ENCODE data around the gene HPCAL1.

HPCAL1 gene

DNA sequence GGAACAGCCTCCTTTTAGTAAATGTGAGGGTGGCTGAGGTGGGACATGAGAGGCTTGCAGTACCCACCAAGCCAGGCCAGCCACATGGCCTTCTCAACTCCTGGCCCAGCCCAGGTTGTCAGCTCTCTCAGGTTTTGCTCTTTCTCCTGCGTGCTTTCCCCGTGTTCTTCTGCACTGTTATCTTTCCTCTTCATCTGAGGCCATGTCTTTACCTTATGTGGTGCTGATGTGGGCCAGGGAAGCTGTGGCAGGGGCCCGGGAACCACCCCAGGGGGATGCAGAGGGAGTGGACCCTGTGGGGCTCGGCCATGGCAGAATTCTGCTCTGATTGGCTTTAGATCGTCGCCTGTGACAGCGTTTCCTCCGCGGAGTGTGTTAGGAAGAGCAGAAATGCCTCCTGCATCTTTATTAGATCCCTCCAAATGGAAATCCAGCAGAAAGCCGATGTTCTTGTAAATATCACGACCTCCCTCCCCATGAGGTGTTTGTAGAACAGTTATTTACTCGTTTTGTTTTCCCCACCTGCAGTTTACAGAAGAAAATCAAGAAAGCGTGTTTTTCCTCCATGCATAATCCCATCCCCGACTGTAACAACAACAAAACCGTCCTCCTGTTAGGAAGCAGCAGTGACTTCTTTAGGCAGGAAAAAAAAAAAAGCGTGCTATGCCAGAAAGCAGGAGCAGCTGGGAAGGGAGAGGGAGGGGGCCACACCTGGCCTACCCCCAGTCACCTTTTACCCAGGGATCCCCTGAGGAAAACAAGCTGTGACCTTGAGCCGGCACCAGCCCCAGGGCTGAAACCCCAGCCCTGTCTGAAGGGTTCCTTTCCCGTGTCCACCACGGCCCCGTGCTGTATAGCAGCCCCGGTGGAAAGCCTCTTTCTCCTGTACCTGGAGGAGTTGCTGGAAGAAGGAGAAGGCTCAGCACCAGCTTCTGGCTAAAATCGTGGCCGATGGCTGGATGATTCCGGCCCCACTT lies 54.8 kb downstream of the HPCAL1 start:
- no peak for DNase-seq

- DNase-seq, result no peak
These were observed 56.5 kb downstream of the HPCAL1 start for GRCh38 chr2:10359246-10359645.

GRCh38 chr2:10359731-10360329 lies 57.1 kb downstream of the HPCAL1 start:
- no peak for DNase-seq

GRCh38 chr2:10360460-10360849 lies 57.8 kb downstream of the HPCAL1 start:
- no peak for DNase-seq

DNA sequence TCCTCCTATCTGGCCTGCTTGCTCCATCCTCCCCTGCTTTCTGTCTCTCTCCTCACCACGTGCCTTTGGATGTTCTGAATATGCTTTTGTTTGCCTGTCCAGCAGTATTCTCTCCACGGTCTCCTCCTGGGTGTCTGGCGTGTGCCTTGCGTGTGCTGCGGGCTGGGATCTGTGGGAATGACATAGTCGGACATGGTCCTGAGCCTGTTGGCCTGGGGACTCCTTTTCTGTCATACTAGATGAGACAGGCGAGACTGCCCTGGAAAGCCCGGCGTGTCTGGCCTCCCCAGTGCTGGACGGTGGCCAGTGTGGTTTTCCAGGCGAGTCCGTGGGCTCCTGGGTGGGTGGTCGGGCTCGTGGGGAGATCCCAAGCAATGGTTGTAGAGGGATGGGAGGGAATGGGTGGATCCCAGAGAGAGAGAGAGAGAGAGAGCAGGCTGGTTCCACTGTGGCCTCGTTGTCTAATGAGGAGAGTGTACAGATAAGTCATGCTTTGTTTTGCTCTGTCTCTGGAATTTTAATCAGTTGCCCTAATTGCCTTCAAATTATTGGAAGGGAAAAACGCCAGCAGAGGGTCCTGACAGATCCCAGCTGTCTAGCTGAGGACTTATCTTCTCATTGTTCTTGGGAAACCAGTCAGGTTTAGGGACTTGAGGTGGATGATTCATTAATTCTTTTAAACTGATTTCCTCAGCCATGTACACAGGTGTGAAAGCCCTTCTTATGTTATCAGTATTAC lies 58.3 kb downstream of the HPCAL1 start:
- DNase-seq, result no peak

- DNase-seq, result no peak
These were observed 59.6 kb downstream of the HPCAL1 start for GRCh38 chr2:10362096-10362897.

DNA sequence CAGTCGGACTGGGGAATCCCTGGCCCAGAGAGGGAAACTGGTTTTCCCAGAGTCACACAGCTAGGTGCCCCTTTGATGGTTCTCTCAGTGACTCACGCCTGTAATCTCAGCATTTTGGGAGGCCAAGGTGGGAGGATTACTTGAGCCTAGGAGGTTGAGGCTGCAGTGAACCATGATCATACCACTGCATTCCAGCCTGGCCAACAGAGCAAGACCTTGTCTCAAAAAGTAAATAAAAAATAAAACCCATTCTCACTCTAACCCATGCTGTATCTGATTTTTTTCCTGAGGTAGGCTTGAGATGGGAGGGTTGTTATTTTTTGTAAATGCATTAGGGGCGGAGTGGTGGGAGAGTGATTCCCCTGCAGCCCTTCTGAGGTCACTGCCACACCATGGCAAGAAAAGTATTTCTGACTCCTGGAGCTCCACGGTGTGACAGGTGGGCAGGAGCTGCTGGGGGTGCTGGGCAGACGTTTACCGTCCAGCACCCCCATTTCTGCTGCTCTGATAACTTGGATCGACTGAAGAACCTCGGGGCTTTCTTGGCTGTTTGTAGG lies 60.3 kb downstream of the HPCAL1 start:
- no peak for DNase-seq

- no peak for DNase-seq
These were observed 61.3 kb downstream of the HPCAL1 start for GRCh38 chr2:10363861-10364610.

DNA sequence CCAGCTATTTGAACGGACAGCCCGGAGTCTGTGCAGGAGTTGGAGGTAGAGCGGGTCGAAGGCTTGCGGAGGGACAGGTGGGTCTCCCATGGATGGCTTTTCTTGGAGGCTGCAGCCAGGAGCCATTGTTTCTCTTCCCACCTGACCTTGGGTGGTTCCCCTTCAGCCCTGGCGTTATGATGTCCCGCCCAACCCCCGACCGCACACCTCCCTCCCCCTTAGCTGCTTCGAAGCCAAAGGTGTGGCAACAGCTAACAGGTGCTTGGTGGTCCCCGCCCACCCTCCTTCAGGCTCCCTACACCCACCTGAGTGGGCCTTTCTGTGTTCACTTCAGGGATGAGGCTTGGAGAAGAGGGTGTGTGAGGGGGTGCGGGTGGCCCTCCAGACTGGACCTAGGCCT lies 62.7 kb downstream of the HPCAL1 start:
- DNase-seq, result no peak

GRCh38 chr2:10366601-10367270 lies 64.0 kb downstream of the HPCAL1 start:
- no peak for DNase-seq

DNA sequence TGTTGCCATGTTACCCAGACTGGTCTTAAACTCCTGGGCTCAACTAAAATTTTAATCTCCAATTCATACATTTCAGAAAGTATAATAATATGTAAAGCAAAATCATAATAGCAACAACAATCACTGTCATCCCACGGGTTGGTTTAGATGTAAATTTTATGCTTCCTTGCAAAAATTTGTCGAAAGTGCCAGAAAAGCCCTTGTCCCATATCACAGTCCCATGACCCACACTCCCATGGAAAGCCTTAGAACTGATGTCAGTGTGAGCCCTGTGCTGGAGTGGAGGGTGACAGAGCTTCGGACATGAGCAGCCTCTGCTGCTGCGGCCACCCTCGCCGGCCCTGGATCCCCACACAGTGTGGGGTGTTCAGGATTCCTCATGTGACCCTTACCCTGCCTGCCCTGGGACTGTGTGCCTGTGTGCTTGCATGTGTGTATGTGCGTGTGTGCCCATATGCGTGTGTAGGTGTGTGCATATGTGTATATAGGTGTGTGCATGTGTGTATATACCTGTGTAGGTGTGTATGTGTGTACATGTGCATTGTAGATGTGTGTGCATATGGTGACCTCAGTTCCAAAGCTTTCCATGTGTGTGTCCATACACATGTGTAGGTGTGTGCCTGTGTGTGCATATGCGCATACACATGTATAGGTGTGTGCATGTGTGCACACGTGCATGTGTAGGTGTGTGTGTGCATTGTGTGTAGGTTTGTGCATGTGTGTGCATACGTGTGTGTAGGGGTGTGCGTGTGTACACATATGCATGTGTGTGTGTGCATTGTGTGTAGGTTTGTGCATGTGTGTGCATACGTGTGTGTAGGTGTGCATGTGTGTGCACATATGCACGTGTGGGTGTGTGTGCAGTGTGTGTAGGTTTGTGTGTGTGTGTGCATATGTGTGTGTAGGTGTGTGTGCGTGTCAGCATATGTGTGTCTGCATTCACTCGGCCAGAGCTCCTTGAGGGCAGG lies 65.1 kb downstream of the HPCAL1 start:
- DNase-seq, result no peak

GRCh38 chr2:10368491-10369231 lies 66.0 kb downstream of the HPCAL1 start:
- no peak for DNase-seq

DNA sequence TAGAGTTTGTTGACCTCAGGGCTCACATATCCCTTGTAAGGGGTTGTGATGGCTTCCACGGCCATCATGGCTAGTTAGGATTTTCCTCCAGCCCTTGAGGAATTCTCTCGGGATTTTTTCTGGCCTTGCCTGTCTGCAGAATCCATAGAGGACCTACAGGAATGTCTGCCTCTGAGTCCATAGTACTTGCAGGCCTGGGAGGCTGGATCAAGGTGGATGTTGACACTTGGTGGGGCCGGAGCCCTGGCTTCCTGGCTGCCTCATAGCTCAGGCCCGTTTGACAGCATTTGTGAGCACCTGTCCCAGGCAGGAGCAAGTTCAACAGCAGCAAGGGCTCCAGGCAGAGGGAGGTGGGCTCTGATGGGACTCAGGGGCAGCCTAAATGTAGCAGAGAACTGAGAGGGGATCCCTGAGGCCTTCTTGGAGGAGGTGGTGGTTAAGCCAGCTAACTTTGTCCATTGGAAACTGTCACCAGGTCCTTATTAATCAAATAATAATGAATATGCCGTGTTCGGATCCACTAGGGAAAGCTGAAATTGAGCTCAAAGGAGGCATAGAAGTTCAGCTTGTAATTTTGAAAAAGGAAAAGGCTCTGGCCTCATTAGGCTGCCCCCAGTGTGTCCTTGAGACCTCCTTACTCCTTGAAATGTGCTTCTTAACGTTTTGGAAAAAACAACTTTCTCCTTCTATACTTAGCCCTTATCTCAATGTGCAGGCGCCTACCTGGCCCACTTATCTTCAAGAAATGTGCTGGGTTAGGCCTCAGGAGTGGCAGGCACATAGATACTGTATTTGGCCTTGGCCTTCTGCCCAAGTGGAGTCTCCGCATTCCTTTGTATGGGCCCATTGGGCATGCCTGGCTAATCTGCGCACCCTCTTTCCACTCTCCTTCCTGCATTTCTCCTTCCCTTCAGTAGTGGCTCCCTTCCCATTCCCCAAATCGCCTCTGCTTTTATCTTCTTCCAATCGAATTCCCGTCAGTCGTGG lies 66.9 kb downstream of the HPCAL1 start:
- no peak for DNase-seq

GRCh38 chr2:10370390-10370789 lies 67.7 kb downstream of the HPCAL1 start:
- no peak for DNase-seq

DNA sequence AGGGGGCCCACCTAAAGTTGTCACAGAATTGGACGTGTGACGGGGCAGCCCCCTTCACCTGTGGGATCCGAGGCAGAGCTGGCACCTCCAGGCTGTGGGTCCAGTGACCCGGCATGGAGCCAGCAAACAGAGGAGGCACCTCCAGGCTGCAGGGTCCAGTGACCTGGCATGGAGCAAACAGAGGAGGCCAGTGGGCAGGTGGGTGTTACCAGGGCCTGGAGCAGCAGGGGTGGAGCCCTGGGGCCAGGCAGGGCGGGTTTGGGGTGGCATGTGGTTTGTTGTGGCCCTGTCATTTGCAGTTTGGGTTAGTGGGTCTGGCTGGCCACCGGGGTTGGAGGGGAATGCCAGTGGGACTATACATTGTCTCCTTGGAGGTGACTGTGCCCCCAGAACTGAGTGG lies 68.2 kb downstream of the HPCAL1 start:
- no peak for DNase-seq

GRCh38 chr2:10371441-10372196 lies 68.9 kb downstream of the HPCAL1 start:
- no peak for DNase-seq

Measured in activated gamma-delta T cell treated with Interleukin-2 at 50 U/mL for 16 hours (primary cell).